Activated CD8-positive, alpha-beta T cell treated with anti-CD3 and anti-CD28 coated beads for 36 hours (primary cell): Measurements from ENCODE around the gene METAP1D. TPM values are rescaled to one million over a fixed set of nuclear protein-coding genes. Genes with fewer than 3 reads are reported as not detected.
"Not testable (repeated sequence)": the region's sequence is repeated elsewhere in the genome, so short reads cannot be mapped to it uniquely, and the experiment has no call there.

Experiments
- ATAC-seq: fragments of 200-7000 bp; cut with Tn5 transposase; one replicate; pipeline ENCODE4 v1.10.0; 2021; ENCODE audit warnings: mild to moderate bottlenecking, moderate library complexity
- CTCF ChIA-PET: fragments of 350-600 bp; sonication (Branson Sonifier 250); formaldehyde crosslinking; loops from one replicate; lab custom pipeline; 2021; ENCODE audit warnings: antibody characterized with exemption; lab: Charles Lee
- POLR2A ChIA-PET: fragments of 350-600 bp; sonication (Branson Sonifier 250); formaldehyde crosslinking; loops from one replicate; lab custom pipeline; 2021; ENCODE audit warnings: antibody characterized with exemption; lab: Charles Lee
- DNase-seq: peaks from one replicate; pipeline ENCODE4 v3.0.0-alpha.2; 2020
- H3K27ac Mint-ChIP-seq: one replicate; pipeline ENCODE4 v1.8.0; 2021; ENCODE audit warnings: mild to moderate bottlenecking, mixed read lengths
- H3K27me3 Mint-ChIP-seq: one replicate; pipeline ENCODE4 v1.8.0; 2021; ENCODE audit warnings: mixed read lengths
- H3K36me3 Mint-ChIP-seq: one replicate; pipeline ENCODE4 v1.8.0; 2021; ENCODE audit warnings: low read depth, mixed read lengths
- H3K4me1 Mint-ChIP-seq: one replicate; pipeline ENCODE4 v1.8.0; 2021; ENCODE audit warnings: low read depth, mixed read lengths
- H3K4me3 Mint-ChIP-seq: one replicate; pipeline ENCODE4 v1.8.0; 2021; ENCODE audit warnings: mild to moderate bottlenecking, moderate library complexity, mixed read lengths
- H3K9me3 Mint-ChIP-seq: one replicate; pipeline ENCODE4 v1.8.0; 2021; ENCODE audit warnings: mixed read lengths
- intact Hi-C: fragments of 100-400 bp; cut with micrococcal nuclease; formaldehyde crosslinking; loops from one replicate; pipeline ENCODE4 v1.10.0; 2022
- total RNA-seq, 2 experiments: library from RNA; stranded (reverse); gene quantifications; one replicate each; pipeline ENCODE4 v1.2.3, GENCODE V29; 2021
- TF ChIP-seq, protein P1 (sequence below): fragments of 200-600 bp; IDR thresholded peaks from one replicate; pipeline ENCODE4 v1.8.0; 2022; ENCODE audit warnings: antibody characterized with exemption, mild to moderate bottlenecking

METAP1D gene
- total RNA-seq, 2 experiments from 2014 or later: 5.4 to 8.8 TPM

DNA sequence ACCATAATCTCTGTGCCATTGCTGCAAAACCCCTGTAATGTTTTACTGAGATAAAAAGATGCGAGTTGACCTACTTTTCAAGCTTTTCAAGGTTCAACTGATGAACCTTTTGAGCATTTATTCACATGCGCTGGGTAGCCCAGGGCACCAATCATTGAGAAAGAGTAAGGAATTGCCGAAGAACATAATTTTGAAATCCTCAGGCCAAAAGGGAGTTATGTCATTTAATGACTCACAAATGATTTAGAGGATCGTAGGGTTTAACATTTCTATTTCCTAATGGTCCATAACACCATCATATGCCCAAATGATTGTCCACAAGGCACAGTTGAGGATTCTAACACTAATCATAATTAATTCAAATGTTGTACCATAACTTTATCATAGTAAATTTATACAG is 65.4 kb downstream of the METAP1D start:
- no peaks in the 10 kb centered on the region for H3K27me3 Mint-ChIP-seq
- ChIA-PET CTCF (no interaction called here), POLR2A (no interaction called here)
- TF ChIP-seq, protein P1, sequence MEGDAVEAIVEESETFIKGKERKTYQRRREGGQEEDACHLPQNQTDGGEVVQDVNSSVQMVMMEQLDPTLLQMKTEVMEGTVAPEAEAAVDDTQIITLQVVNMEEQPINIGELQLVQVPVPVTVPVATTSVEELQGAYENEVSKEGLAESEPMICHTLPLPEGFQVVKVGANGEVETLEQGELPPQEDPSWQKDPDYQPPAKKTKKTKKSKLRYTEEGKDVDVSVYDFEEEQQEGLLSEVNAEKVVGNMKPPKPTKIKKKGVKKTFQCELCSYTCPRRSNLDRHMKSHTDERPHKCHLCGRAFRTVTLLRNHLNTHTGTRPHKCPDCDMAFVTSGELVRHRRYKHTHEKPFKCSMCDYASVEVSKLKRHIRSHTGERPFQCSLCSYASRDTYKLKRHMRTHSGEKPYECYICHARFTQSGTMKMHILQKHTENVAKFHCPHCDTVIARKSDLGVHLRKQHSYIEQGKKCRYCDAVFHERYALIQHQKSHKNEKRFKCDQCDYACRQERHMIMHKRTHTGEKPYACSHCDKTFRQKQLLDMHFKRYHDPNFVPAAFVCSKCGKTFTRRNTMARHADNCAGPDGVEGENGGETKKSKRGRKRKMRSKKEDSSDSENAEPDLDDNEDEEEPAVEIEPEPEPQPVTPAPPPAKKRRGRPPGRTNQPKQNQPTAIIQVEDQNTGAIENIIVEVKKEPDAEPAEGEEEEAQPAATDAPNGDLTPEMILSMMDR: no peak
- H3K36me3 Mint-ChIP-seq: peaks cover 15% of the 10 kb centered on the region
- intact Hi-C loops: no loop called here
- no peak for ATAC-seq
- no peak for DNase-seq
- no peaks in the 10 kb centered on the region for H3K9me3 Mint-ChIP-seq
- no peak overlapping the region for H3K4me3 Mint-ChIP-seq
- H3K27ac Mint-ChIP-seq: no peak overlapping the region
- H3K4me1 Mint-ChIP-seq: no peaks in the 10 kb centered on the region

DNA sequence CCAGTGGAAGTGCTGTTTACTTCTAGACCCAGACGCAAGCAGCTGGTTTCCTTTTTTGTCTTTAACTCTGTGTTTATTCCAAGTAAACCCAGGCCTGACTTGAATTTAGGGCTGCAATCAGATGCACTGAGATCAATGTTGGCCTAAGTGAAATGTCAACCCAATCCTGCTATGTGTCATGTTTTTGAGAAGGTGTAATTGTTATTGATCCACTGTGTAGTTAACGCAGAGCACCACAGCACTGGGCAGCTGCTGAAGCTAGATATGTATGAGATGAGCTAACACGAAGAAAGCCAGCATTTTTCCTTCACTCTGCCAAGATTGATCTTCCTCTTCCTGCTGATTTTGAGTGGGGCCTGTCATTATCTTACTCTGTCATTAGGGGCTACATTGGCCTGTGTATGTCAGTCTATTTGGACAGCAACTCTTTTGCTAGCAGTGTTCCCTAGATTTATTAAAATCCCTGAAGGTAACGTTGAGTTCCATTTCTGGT is 66.7 kb downstream of the METAP1D start:
- H3K4me3 Mint-ChIP-seq: no peak overlapping the region
- intact Hi-C loops: no loop called here
- POLR2A ChIA-PET: no interaction called here
- no peaks in the 10 kb centered on the region for H3K27me3 Mint-ChIP-seq
- H3K27ac Mint-ChIP-seq: no peak overlapping the region
- H3K4me1 Mint-ChIP-seq: no peaks in the 10 kb centered on the region
- TF ChIP-seq, protein P1: no peak
- CTCF ChIA-PET: no interaction called here
- H3K9me3 Mint-ChIP-seq: no peaks in the 10 kb centered on the region
- H3K36me3 Mint-ChIP-seq: peaks cover 15% of the 10 kb centered on the region
- DNase-seq: no peak
- no peak for ATAC-seq

GRCh38 chr2:172067905-172068304 is 68.2 kb downstream of the METAP1D start:
- H3K27ac Mint-ChIP-seq, H3K27me3 Mint-ChIP-seq, H3K4me3 Mint-ChIP-seq, DNase-seq, ATAC-seq, intact Hi-C loops, POLR2A ChIA-PET, CTCF ChIA-PET, H3K4me1 Mint-ChIP-seq, H3K9me3 Mint-ChIP-seq: not testable (repeated sequence)
- H3K36me3 Mint-ChIP-seq: peaks cover 16% of the 10 kb centered on the region

DNA sequence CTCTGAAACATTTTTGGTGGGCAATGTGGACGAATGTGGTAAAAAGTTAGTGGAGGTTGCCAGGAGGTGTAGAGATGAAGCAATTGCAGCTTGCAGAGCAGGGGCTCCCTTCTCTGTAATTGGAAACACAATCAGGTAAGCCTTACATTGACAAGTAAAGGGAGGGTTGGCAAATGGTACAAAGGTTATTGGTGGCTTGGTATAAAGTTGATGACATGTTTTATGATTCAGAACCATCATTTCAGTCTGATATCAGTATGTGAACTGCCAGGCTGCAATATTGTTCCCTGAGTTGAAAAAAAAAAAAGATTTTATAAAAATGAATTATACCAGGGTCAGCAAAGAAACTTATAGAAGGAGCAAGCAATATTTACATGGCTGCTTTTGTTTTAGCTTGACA is 71.2 kb downstream of the METAP1D start:
- Mint-ChIP-seq H3K27ac (no peak overlapping the region), H3K27me3 (peaks cover 5% of the 10 kb centered on the region), H3K4me1 (no peaks in the 10 kb centered on the region), H3K36me3 (peaks cover 11% of the 10 kb centered on the region), H3K9me3 (no peaks in the 10 kb centered on the region), H3K4me3 (no peak overlapping the region)
- ChIA-PET POLR2A (no interaction called here), CTCF (no interaction called here)
- ATAC-seq (no peak), DNase-seq (no peak)
- TF ChIP-seq, protein P1: no peak
- intact Hi-C loops: no loop called here

DNA sequence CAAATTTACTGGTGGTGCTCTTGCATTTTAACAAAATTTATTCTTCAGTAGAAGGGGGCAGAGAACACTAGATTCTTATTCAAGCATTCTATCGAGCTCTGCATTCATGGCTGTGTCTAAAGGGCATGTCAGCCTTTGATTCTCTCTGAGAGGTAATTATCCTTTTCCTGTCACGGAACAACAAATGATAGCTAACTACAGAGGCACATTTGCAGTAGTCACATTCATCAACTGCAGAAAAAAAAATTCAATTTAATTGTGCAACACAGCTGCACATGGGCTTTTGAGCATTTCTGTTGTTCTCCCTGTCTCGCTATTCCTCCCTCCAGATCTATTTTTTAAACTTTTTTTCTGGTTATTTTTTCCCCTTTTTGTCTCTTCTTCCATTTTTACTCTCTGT is 72.5 kb downstream of the METAP1D start:
- CTCF ChIA-PET: interaction anchor here (1.0 kb wide), 1 partner anchor 12 kb away, joined by 4 read pairs; no protein-coding TSS in a partner anchor

More for the DNA sequence above, 72.5 kb downstream of the METAP1D start:
- POLR2A ChIA-PET: no interaction called here
- H3K27me3 Mint-ChIP-seq: peaks cover 11% of the 10 kb centered on the region
- ATAC-seq (no peak), DNase-seq (no peak)
- TF ChIP-seq, protein P1: no peak
- H3K9me3 Mint-ChIP-seq: no peaks in the 10 kb centered on the region
- no peaks in the 10 kb centered on the region for H3K4me1 Mint-ChIP-seq
- intact Hi-C loops: no loop called here
- no peak overlapping the region for H3K27ac Mint-ChIP-seq
- H3K4me3 Mint-ChIP-seq: no peak overlapping the region
- H3K36me3 Mint-ChIP-seq: peaks cover 11% of the 10 kb centered on the region
